GM19099 (cell line): ENCODE data around the gene CDKAL1.

ENCODE experiments used
- POLR2A ChIP-seq: IDR thresholded peaks from 3 replicates; pipeline ENCODE4 v1.6.1; 2011; ENCODE audit warnings: low read depth; ENCODE audit not compliant: insufficient read length; ENCODE audit errors: extremely low read depth

Gene CDKAL1

GRCh38 chr6:20837189-20837588 lies 302.9 kb downstream of the CDKAL1 start:
- no peak for TF ChIP-seq POLR2A

GRCh38 chr6:20838113-20838512 lies 303.9 kb downstream of the CDKAL1 start:
- no peak for TF ChIP-seq POLR2A

DNA sequence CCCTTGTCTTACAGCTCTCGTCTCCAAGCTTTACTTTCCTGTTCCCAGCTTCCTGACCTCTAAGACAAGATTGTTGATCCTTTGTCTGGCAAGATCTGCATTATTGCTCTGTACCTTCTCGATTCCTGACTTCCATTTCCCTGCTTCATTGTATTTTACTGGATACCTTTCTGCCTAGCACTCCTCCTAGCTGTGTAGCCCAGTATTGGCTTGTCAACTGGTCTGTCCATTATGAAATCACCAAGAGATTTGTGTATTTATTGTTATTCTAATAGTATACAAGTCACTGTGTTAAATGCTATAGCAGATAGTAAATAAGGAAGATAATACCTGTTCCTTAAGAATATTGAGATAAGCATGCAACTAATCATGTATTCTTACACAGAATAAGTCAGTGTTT lies 305.4 kb downstream of the CDKAL1 start:
- TF ChIP-seq POLR2A, result no peak

- TF ChIP-seq POLR2A, result no peak
Observed at GRCh38 chr6:20840675-20841074, 306.4 kb downstream of the CDKAL1 start.

DNA sequence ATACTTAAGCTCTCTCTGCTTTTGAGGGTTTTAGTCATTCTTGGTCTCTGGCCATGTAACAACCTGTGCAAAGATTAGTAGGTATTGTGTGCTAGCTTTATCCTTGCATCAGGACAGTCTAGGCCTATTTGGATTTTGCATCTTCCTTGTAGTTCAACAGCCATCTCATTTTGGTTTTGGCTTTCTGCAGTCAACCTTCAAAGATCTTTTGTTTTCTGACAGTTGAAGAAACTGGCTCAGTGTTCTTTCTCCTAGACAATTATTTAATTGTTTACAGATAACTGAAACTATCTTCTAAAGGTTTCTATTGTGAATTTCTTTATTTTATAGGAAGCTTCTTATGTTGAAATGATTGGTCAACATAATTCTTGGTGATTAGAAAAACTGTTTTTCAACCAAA lies 307.5 kb downstream of the CDKAL1 start:
- no peak for TF ChIP-seq POLR2A

- no peak for TF ChIP-seq POLR2A
Observed at GRCh38 chr6:20845592-20845991, 311.3 kb downstream of the CDKAL1 start.

- TF ChIP-seq POLR2A, result no peak
Observed at GRCh38 chr6:20846602-20847028, 312.4 kb downstream of the CDKAL1 start.

DNA sequence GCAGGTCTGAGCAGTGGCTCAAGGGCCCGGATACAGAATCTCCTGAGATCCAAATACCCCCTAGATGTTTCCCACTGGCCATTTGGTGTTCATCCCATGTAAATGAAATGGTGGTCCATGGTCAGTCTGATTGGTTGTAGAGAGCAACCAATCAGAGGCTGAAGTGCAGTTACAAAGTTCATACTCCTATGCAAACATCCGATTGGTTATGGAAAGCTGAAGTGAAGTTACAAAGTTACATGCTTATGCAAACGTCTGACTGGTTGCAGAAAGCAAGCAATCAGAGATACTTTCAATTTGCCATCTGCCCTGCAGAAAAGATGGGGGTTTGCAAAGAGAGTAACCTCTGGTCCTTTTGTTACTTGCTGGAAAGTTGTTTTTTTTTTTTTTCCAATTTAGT lies 313.6 kb downstream of the CDKAL1 start:
- no peak for TF ChIP-seq POLR2A

DNA sequence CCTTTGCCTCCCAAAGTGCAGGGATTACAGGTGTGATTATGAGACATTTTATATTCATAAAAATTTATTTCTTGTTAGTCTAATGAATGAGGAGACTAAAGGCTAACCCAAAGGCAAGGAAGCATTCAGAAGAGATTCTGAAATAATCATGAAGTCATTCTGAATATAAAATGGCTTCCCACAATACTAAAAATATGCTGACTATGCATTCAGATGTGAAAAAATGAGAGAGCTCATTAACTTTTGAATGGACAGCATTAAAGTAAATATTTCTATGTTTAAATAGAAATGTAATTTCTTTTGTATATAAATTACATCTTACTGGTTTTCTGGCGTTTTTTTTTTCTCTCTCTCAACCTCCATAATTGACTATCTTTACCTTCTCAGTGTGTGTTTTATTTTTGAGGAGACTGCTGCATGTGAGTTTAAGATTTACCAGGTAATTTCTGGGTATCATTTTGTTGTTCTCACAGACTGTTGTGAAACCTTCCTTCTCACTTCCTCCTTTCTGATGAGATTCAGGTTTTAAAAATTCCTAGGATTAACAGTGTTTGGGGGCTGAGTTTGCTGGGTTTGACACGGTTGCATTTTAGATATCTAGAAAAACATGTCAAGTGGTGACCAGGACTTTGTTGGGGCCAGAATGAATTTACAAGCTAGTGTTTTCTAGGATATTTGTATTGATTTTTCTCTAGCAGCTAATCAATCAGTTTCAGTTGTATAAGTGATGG lies 316.6 kb downstream of the CDKAL1 start:
- no peak for TF ChIP-seq POLR2A

- TF ChIP-seq POLR2A, result no peak
Observed at GRCh38 chr6:20851795-20852194, 317.5 kb downstream of the CDKAL1 start.

DNA sequence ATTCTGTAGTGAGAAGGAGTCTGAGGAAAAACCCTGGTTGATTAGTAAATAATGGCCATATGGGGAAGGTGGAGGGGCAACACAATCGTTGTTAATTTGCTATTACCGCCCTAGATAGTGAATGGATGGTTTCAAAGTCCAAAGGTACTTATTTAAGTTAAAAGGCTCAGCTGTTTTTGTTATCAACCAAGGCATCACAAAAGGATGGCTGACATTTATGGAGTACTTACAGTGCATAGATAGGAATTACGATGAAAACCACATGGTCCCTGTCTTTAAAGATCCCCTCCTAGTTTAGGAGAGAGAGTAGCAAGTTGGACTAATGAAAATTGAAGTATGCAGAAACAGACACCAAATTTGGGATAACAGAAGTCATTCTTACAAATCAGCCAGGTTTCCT lies 319.6 kb downstream of the CDKAL1 start:
- no peak for TF ChIP-seq POLR2A

DNA sequence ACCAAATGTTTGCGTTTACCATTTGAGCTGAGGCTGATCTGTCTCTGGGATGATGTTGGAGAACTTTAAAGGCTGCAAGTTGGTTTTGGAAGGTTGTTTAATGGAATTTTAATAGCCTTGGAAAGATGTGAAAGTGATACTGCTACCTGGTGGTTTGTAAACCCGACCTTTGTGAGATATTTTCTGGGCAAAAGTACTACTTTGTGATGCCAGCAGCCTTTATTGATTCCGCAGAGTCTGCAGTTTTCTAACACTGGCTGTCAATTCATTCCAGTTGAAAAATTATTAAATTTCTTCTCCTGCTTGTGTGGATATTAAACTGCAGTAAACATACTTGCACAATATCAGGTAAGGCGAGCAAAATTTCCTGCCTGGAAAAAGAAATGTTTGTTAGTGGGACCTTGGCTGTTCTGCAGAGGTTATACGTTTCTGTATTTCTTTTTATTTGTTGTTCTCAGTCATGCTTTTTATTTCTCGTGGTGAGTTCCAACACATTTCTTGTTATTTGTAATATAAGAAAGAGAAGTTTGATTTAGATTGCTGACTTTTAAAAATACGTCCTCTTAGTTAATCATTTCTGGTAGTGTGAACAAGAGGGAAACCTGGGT lies 322.5 kb downstream of the CDKAL1 start:
- TF ChIP-seq POLR2A, result no peak

- no peak for TF ChIP-seq POLR2A
Observed at GRCh38 chr6:20861481-20861880, 327.2 kb downstream of the CDKAL1 start.

- no peak for TF ChIP-seq POLR2A
Observed at GRCh38 chr6:20866036-20866435, 331.8 kb downstream of the CDKAL1 start.

- no peak for TF ChIP-seq POLR2A
Observed at GRCh38 chr6:20866935-20867703, 332.9 kb downstream of the CDKAL1 start.
